Neural progenitor cell (in vitro differentiated cells): ENCODE measurements around the gene C12orf56.

Source experiments
- EZH2 ChIP-seq: fragments of 200-600 bp; sonication (generic); IDR thresholded peaks from 2 replicates; pipeline ENCODE4 v1.6.1; 2017; ENCODE audit warnings: antibody characterized with exemption, mild to moderate bottlenecking, moderate library complexity
- EZH2phosphoT487 ChIP-seq: fragments of 200-600 bp; sonication (generic); IDR thresholded peaks from 2 replicates; pipeline ENCODE4 v1.6.1; 2017; ENCODE audit warnings: antibody characterized with exemption
- TF ChIP-seq, protein P1 (sequence below): fragments of 200-600 bp; sonication (generic); IDR thresholded peaks from 2 replicates; pipeline ENCODE4 v1.5.1; 2017; ENCODE audit warnings: antibody characterized with exemption, mild to moderate bottlenecking

DNA sequence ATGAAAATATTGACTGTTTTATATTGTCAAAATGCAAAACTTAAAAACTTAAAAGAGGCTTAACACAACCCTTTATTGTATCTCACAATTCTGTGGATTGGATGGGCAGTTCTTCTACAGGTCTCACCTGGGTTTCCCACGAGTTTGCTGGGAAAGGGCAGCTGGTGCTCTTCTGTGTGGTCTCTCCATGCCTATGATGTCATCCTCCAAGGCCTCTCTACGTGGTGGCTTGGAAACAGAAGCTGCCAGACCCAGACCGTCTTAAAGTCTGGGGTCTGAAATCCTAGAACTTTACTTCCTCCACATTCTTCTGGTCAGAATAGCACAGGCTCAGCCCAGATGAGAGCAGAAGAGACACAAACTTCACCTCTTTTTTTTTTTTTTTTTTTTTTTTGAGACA is 132.0 kb downstream of the C12orf56 start:
- TF ChIP-seq EZH2 (no peak), EZH2phosphoT487 (no peak)
- TF ChIP-seq, protein P1, sequence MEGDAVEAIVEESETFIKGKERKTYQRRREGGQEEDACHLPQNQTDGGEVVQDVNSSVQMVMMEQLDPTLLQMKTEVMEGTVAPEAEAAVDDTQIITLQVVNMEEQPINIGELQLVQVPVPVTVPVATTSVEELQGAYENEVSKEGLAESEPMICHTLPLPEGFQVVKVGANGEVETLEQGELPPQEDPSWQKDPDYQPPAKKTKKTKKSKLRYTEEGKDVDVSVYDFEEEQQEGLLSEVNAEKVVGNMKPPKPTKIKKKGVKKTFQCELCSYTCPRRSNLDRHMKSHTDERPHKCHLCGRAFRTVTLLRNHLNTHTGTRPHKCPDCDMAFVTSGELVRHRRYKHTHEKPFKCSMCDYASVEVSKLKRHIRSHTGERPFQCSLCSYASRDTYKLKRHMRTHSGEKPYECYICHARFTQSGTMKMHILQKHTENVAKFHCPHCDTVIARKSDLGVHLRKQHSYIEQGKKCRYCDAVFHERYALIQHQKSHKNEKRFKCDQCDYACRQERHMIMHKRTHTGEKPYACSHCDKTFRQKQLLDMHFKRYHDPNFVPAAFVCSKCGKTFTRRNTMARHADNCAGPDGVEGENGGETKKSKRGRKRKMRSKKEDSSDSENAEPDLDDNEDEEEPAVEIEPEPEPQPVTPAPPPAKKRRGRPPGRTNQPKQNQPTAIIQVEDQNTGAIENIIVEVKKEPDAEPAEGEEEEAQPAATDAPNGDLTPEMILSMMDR: no peak
